ENCODE results near the gene IRAK2. TPM values are rescaled to one million over a fixed set of nuclear protein-coding genes. Genes with fewer than 3 reads are reported as not detected.

The IRAK2 gene
- total and polyA plus RNA-seq, 3 donors from 2014 or later: 2.1 to 3.8 (median 3.7) TPM

- Histone ChIP-seq H3K4me1 (peaks cover 11% of the 10 kb centered on the region), H3K27me3 (no peaks in the 10 kb centered on the region), H3K27ac (no peak overlapping the region), H3K9me3 (no peaks in the 10 kb centered on the region), H3K36me3 (ENCODE audit: low read depth, missing control alignments) (no peaks in the 10 kb centered on the region), H3K4me3 (no peak overlapping the region)
- DNase-seq: no peak
- intact Hi-C loops (cut with DNase I; ENCODE audit: low total_unique reads): no loop called here
- TF ChIP-seq POLR2A (IDR thresholded peaks at IDR 0.05): no peak
- TF ChIP-seq, protein P1, sequence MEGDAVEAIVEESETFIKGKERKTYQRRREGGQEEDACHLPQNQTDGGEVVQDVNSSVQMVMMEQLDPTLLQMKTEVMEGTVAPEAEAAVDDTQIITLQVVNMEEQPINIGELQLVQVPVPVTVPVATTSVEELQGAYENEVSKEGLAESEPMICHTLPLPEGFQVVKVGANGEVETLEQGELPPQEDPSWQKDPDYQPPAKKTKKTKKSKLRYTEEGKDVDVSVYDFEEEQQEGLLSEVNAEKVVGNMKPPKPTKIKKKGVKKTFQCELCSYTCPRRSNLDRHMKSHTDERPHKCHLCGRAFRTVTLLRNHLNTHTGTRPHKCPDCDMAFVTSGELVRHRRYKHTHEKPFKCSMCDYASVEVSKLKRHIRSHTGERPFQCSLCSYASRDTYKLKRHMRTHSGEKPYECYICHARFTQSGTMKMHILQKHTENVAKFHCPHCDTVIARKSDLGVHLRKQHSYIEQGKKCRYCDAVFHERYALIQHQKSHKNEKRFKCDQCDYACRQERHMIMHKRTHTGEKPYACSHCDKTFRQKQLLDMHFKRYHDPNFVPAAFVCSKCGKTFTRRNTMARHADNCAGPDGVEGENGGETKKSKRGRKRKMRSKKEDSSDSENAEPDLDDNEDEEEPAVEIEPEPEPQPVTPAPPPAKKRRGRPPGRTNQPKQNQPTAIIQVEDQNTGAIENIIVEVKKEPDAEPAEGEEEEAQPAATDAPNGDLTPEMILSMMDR (IDR thresholded peaks at IDR 0.05): no peak
- 88 to 89% methylated on average over 3 of the region's 3 CpGs for WGBS, 2 donors
These were observed 89.0 kb downstream of the IRAK2 start for GRCh38 chr3:10253731-10254130.

DNA sequence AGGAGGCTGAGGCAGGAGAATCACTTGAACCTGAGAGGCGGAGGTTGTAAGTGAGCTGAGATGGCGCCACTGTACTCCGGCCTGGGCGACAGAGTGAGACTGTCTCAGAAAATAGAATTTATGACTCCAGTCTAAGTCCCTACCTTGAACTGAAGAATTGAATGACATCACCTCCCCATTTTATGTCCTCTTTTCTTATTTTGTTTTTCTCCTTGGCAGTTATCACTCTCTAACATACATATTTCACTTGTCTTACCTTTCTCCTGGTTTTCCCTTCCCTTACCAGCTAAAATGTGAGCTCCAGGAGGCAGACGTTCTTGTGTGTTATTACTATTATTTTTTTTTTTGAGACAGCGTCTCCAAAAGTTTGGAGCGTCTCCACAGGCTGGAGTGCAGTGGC is 91.1 kb downstream of the IRAK2 start:
- TF ChIP-seq, protein P1 (IDR thresholded peaks at IDR 0.05): no peak
- no peak for TF ChIP-seq POLR2A (IDR thresholded peaks at IDR 0.05)
- intact Hi-C loops (cut with DNase I; ENCODE audit: low total_unique reads): no loop called here
- 82 to 85% methylated on average over 7 of the region's 7 CpGs for WGBS, 2 donors
- H3K4me3 ChIP-seq: no peak overlapping the region
- H3K36me3 ChIP-seq (ENCODE audit: low read depth, missing control alignments): no peaks in the 10 kb centered on the region
- no peak overlapping the region for H3K27ac ChIP-seq
- H3K9me3 ChIP-seq: no peaks in the 10 kb centered on the region
- no peak for DNase-seq
- no peaks in the 10 kb centered on the region for H3K4me1 ChIP-seq
- H3K27me3 ChIP-seq: no peaks in the 10 kb centered on the region

DNA sequence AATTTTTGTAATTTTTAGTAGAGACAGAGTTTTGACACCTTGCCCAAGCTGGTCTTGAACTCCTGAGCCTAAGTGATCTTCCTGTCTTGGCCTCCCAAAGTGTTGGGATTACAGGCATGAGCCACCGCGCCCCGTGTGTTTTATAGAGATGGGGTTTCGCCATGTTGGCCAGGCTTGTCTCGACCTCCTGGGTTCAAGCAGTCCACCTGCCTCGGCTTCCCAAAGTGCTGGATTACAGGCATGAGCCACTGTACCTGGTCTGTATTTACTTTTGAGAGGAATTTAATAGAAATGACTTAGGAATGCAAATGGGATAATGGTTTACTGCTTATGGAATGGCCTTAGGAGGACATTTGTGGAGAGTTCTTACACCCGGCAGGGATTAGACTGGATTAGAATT is 94.3 kb downstream of the IRAK2 start:
- Histone ChIP-seq H3K36me3 (ENCODE audit: low read depth, missing control alignments) (no peaks in the 10 kb centered on the region), H3K4me3 (no peak overlapping the region), H3K9me3 (no peaks in the 10 kb centered on the region), H3K27me3 (no peaks in the 10 kb centered on the region), H3K4me1 (peaks cover 3% of the 10 kb centered on the region), H3K27ac (no peak overlapping the region)
- intact Hi-C loops (cut with DNase I; ENCODE audit: low total_unique reads): no loop called here
- WGBS, 2 donors: 92 to 94% methylated on average over 7 of the region's 7 CpGs
- no peak for DNase-seq
- TF ChIP-seq POLR2A (IDR thresholded peaks at IDR 0.05): no peak
- TF ChIP-seq, protein P1 (IDR thresholded peaks at IDR 0.05): no peak

DNA sequence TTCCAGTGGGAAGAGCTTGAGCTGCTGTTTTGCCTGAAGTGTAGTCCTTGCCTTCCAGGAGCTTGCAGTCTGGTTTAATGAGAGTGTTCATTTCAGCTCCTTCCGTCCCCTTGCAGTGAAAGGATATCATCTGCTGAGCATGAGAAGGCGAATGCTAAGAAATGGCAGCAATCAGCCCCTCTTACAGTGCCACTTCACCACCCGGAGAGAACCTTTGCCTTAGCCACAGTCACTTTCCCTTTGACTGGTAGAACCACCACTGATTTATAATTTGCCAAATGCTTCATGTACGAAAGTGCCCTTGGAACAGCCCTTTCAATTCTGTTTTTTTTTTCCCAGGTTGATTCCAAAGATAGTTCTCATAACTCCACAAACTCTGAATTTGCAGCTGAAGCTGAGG is 95.1 kb downstream of the IRAK2 start:
- intact Hi-C loops (cut with DNase I; ENCODE audit: low total_unique reads): no loop called here
- Histone ChIP-seq H3K4me3 (no peak overlapping the region), H3K27ac (no peak overlapping the region), H3K27me3 (no peaks in the 10 kb centered on the region), H3K36me3 (ENCODE audit: low read depth, missing control alignments) (no peaks in the 10 kb centered on the region), H3K4me1 (peaks cover 4% of the 10 kb centered on the region), H3K9me3 (no peaks in the 10 kb centered on the region)
- TF ChIP-seq POLR2A (IDR thresholded peaks at IDR 0.05): no peak
- TF ChIP-seq, protein P1 (IDR thresholded peaks at IDR 0.05): no peak
- 80 to 88% methylated on average over 4 of the region's 4 CpGs for WGBS, 2 donors
- DNase-seq: no peak

- H3K36me3 ChIP-seq (ENCODE audit: low read depth, missing control alignments): no peaks in the 10 kb centered on the region
- intact Hi-C loops (cut with DNase I; ENCODE audit: low total_unique reads): no loop called here
- WGBS, 2 donors: 91 to 93% methylated on average over 6 of the region's 6 CpGs
- no peaks in the 10 kb centered on the region for H3K27me3 ChIP-seq
- no peak overlapping the region for H3K27ac ChIP-seq
- TF ChIP-seq, protein P1 (IDR thresholded peaks at IDR 0.05): no peak
- TF ChIP-seq POLR2A (IDR thresholded peaks at IDR 0.05): no peak
- peaks cover 4% of the 10 kb centered on the region for H3K4me1 ChIP-seq
- no peak for DNase-seq
- no peak overlapping the region for H3K4me3 ChIP-seq
- H3K9me3 ChIP-seq: no peaks in the 10 kb centered on the region
These were observed 95.5 kb downstream of the IRAK2 start for GRCh38 chr3:10260211-10260701.
